DND-41 (cell line): ENCODE results near the gene SART3.

Source experiments
- ATAC-seq: fragments of 200-7000 bp; cut with Tn5 transposase; 3 replicates; pipeline ENCODE4 v1.9.1; 2021; ENCODE audit warnings: low read depth; ENCODE audit not compliant: insufficient read depth
- DNase-seq: peaks from one replicate; pipeline ENCODE4 v3.0.0-alpha.2; 2020
- H2AFZ ChIP-seq: 2 replicates; pipeline ENCODE4 v1.6.0; 2012; ENCODE audit warnings: low read depth, low read length
- H3K27ac ChIP-seq: 2 replicates; pipeline ENCODE4 v1.5.1; 2012; ENCODE audit warnings: low read length, inconsistent platforms
- H3K27me3 ChIP-seq: fragments of 200-600 bp; sonication (generic); 2 replicates; pipeline ENCODE4 v1.6.0; 2012; ENCODE audit warnings: low read length, mild to moderate bottlenecking, inconsistent platforms; ENCODE audit not compliant: insufficient read depth, poor library complexity
- H3K36me3 ChIP-seq: 2 replicates; pipeline ENCODE4 v1.5.1; 2012; ENCODE audit warnings: low read length, inconsistent platforms; ENCODE audit not compliant: insufficient read depth
- H3K4me1 ChIP-seq: 2 replicates; pipeline ENCODE4 v1.5.1; 2012; ENCODE audit warnings: mild to moderate bottlenecking, low read length; ENCODE audit not compliant: insufficient read depth
- H3K4me2 ChIP-seq: 2 replicates; pipeline ENCODE4 v1.6.0; 2012; ENCODE audit warnings: mild to moderate bottlenecking, moderate library complexity, low read length, inconsistent platforms; ENCODE audit not compliant: insufficient read depth
- H3K4me3 ChIP-seq, 2 experiments: fragments of 200-600 bp in 1 of 2; shearing (Covaris generic) in 1 of 2; 2 replicates each; pipeline ENCODE4 v1.5.1; 2012 to 2016; ENCODE audit warnings: inconsistent platforms in 2 of 2, low read length in 2 of 2, mild to moderate bottlenecking in 2 of 2, low read depth in 1 of 2, moderate library complexity in 1 of 2
- H3K79me2 ChIP-seq: 2 replicates; pipeline ENCODE4 v1.6.0; 2012; ENCODE audit warnings: low read length, inconsistent platforms; ENCODE audit not compliant: insufficient read depth
- H3K9ac ChIP-seq: 2 replicates; pipeline ENCODE4 v1.6.0; 2012; ENCODE audit warnings: low read depth, mild to moderate bottlenecking, inconsistent platforms, low read length, moderate library complexity
- H3K9me3 ChIP-seq: 2 replicates; pipeline ENCODE4 v1.5.1; 2012; ENCODE audit warnings: low read length, moderate library complexity, mild to moderate bottlenecking, inconsistent platforms; ENCODE audit not compliant: insufficient read depth, severe bottlenecking
- H4K20me1 ChIP-seq: 2 replicates; pipeline ENCODE4 v1.6.0; 2012; ENCODE audit warnings: low read length; ENCODE audit not compliant: insufficient read depth
- CTCF ChIP-seq: IDR thresholded peaks from 2 replicates; pipeline ENCODE4 v1.5.1; 2012; ENCODE audit warnings: borderline replicate concordance, low read length, moderate library complexity, mild to moderate bottlenecking; ENCODE audit not compliant: poor library complexity, severe bottlenecking; ENCODE audit errors: extremely low read depth
- EZH2 ChIP-seq: IDR thresholded peaks from 3 replicates; pipeline ENCODE4 v1.6.1; 2012; ENCODE audit warnings: borderline replicate concordance, low read depth, mild to moderate bottlenecking, moderate library complexity, low read length, inconsistent platforms; ENCODE audit not compliant: severe bottlenecking

Gene SART3

GRCh38 chr12:108507971-108508642 lies 52.9 kb downstream of the SART3 start:
- TF ChIP-seq CTCF = no peak
- no peak for TF ChIP-seq EZH2
- H3K36me3 ChIP-seq = no peaks in the 10 kb centered on the region
- no peak overlapping the region for H3K4me2 ChIP-seq
- no peak overlapping the region for H2AFZ ChIP-seq
- DNase-seq = no peak
- peaks cover 2% of the 10 kb centered on the region for H3K9me3 ChIP-seq
- H3K27ac ChIP-seq = no peak overlapping the region
- peaks cover 11% of the 10 kb centered on the region for H3K4me1 ChIP-seq
- H4K20me1 ChIP-seq = no peaks in the 10 kb centered on the region
- H3K4me3 ChIP-seq = no peak overlapping the region
- no peak overlapping the region for H3K9ac ChIP-seq
- H3K79me2 ChIP-seq = no peaks in the 10 kb centered on the region
- ATAC-seq = no peak
- H3K27me3 ChIP-seq = no peaks in the 10 kb centered on the region

GRCh38 chr12:108505129-108505528 lies 55.8 kb downstream of the SART3 start:
- H2AFZ ChIP-seq = no peak overlapping the region
- H3K4me2 ChIP-seq = no peak overlapping the region
- no peaks in the 10 kb centered on the region for H3K27me3 ChIP-seq
- no peaks in the 10 kb centered on the region for H3K36me3 ChIP-seq
- TF ChIP-seq CTCF = no peak
- no peak for TF ChIP-seq EZH2
- no peak overlapping the region for H3K9ac ChIP-seq
- H3K4me1 ChIP-seq = no peaks in the 10 kb centered on the region
- no peak overlapping the region for H3K27ac ChIP-seq
- no peaks in the 10 kb centered on the region for H4K20me1 ChIP-seq
- no peak for ATAC-seq
- DNase-seq = no peak
- no peaks in the 10 kb centered on the region for H3K79me2 ChIP-seq
- H3K9me3 ChIP-seq = peaks cover 6% of the 10 kb centered on the region
- no peak overlapping the region for H3K4me3 ChIP-seq

- TF ChIP-seq EZH2 (no peak), CTCF (no peak)
- H3K9ac ChIP-seq = no peak overlapping the region
- no peak overlapping the region for H2AFZ ChIP-seq
- H3K4me1 ChIP-seq = no peaks in the 10 kb centered on the region
- DNase-seq = no peak
- ATAC-seq = no peak
- no peaks in the 10 kb centered on the region for H4K20me1 ChIP-seq
- H3K27me3 ChIP-seq = no peaks in the 10 kb centered on the region
- H3K79me2 ChIP-seq = no peaks in the 10 kb centered on the region
- H3K27ac ChIP-seq = no peak overlapping the region
- no peak overlapping the region for H3K4me2 ChIP-seq
- H3K36me3 ChIP-seq = no peaks in the 10 kb centered on the region
- H3K9me3 ChIP-seq = peaks cover 6% of the 10 kb centered on the region
- H3K4me3 ChIP-seq = no peak overlapping the region
These were observed 58.1 kb downstream of the SART3 start for GRCh38 chr12:108502922-108503321.
